Midbrain (tissue), 1 donor: ENCODE data around the gene MACROD1.
A peak's percentile ranks its signal among the peaks of the same experiment; 100 is the strongest.

Experiments used
- DNase-seq: peaks from one replicate; lab custom pipeline; 2025; lab: John Stamatoyannopoulos, UW

The MACROD1 gene

DNA sequence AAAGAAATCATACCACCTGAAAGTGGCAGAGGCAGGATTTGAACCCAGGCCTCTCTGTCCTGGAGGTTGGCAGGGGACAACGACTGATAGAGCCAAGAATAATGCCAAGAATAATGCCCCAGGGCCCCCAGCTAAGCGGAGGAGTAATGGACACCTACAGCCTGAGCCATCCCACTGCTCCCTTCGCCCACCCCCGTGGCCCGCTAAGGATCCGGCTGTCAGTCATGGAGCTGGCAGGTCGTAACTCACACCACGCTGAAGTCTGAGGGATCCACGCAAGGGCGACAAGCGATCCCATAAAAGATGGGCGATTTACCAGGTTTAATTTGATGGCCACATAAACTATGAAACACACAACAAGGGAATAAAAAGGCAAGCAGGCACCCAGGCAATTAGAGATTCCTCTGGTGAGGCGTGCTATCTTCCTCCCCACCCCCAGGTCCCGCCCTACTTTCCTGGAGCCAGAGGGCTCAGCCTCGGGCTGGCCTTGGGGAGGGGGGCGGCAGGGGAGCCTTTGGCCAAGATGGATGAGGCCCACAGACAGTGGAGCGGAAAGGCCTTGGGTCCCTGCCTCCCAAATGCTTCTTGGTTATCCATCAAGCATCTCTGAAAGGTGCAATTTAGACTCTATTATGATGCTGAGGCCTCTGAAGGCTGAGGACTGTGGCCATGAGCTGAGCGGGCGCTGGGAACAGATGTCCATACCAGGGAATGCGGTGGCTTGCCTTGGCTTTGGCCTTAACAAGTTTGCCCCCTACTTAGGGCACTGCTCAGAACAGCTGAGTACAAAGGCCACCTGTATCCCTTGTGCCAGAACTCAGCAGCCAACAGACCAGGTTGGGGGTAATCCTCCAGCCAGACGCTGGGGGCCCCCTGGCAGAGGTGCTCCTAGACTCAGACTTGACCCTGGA lies 55.2 kb downstream of the MACROD1 start:
- no peak for DNase-seq

DNA sequence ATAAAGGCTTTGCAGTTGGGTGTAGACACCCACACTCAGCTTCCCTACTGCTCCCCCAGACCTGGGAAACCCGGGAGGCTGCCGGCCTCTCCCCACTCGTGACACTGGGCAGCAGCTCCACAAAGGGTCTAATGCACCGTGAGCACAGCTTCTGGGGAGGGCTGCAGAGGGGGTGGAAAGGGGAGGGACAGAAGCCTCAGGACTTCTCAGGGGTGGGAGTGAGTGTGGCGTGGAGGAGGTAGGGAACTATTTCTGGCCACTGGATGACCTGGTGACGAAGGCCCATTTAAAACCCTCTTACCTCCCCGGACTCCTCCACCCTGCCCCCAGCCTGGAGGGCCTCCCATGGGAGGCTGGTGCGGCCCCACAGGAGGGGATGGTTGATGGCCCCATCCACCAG lies 56.6 kb downstream of the MACROD1 start:
- DNase-seq, result no peak

DNA sequence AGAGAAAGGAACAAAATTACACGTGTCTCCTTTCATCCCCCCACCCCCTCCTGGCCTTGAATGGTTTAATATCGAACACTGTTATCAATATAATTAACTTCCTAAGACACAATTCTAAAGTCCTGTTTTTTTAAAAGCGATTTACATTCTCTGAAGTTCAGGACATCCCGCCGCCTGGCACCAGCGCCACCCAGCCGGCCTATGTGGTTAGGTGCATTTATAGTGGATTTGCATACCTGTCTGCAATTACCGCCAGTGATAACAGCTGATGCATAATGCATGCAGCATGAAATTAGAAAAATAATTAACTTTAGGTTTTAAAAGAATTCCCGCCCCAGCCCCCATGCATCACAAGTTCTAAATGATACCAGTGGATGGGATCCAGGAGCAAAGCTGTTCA lies 58.6 kb downstream of the MACROD1 start:
- no peak for DNase-seq

DNA sequence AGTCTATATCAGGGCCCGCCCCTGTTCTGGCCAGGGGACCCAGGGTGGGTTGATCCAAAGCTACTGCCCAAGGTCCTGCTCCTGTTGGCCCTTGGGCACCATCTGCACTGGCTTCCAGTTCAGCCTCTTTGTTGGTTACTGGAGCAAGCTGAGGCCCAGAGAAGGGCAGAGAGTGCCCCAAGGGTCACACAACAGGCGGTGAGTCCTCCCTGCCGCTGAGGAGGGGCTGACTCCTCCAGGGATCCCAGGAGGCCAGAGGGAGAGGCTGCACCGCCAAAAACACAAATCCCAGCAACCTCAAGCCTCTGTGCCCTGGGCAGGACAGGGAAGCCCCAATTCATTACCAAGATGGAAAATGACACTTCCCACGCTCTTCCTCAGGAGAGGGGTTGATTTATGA lies 61.3 kb downstream of the MACROD1 start:
- DNase-seq, result no peak

DNA sequence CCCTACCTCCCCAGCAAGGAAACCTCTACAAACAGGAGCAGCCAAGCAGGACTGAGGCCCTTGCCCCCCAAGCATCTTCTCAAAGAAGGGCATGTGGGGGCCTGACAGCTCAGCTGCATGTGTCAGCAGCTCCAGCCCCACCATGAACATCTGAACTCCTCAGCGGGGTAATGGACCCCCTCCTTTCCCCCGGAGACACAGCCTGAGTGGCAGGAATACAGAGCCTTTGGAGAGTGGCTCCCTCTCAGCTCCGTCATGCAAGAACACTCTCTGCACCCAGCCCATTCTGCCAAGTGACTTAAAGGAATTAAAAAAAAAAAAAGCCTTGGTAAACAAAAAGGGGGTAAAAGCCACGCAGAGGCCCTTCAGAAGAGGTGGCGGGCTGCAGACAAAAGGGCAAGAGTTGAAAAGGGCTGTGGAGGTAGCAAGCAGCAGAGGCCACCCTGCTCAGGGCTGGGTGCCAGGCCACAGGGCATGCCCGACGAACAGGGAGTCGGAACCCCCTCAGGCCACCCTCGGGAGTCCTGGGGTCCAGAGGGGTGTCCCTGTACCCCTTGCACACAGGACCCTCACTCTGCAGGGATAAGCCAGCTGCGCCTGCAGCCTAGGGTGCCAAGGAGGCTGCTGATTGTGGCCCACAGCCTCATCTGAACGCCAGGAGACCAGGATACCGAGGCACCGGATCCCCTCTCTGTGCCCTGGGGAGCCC lies 62.5 kb downstream of the MACROD1 start:
- no peak for DNase-seq

DNA sequence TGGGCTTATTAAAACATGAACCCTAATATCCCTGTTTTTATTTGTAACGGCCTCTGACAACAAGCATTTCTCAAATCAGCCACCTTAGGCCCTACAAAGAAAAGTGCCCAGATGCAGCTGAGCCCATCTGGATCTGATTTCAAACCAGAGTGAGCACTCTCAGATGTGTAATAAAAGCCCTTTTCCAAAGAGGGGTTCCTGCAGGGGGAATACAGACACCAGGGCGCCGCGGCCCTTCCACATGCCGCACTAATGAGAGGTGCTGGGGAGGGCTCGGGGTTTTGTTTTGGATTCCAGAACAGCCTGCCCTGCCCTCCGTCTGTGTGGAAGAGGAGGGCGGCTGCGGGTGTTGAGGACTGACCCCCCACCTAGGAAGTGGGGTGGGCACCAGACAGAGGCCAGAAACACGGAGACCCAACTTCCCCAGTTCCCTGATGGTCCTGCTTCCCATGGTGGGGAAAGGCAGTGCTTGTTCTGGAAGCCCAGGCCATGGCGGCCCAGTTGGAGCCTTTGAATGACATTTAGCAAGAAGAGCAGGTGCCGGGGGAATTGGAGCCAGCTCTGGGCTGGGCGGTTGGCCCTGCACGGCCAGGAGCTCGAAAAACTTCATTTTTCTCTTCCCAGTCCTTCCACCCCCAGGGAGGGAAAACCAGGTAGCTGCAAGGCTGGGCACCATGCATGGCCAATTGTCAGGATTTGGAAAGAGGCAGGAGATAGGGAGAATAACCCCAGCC lies 63.7 kb downstream of the MACROD1 start:
- no peak for DNase-seq

DNA sequence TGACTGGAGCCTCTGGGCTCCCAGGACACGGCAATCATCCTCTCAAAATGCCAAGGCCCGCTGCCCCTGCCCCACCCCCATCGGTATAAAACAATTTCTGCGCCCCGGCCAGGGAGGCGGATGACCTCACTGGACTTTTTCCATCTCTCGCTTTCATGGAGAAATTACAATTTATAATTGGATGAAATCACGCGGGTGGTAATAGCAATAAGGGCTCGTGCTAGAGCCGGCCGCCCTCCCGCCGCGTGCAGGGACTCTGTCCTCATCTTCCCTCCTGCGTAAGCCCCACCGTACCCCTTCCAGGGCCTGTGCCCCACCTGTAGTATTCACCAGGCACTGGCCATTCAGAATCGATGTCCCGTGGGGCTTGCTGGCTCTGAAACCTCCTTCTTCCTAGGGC lies 64.5 kb downstream of the MACROD1 start:
- peak; percentile 42 for DNase-seq

DNA sequence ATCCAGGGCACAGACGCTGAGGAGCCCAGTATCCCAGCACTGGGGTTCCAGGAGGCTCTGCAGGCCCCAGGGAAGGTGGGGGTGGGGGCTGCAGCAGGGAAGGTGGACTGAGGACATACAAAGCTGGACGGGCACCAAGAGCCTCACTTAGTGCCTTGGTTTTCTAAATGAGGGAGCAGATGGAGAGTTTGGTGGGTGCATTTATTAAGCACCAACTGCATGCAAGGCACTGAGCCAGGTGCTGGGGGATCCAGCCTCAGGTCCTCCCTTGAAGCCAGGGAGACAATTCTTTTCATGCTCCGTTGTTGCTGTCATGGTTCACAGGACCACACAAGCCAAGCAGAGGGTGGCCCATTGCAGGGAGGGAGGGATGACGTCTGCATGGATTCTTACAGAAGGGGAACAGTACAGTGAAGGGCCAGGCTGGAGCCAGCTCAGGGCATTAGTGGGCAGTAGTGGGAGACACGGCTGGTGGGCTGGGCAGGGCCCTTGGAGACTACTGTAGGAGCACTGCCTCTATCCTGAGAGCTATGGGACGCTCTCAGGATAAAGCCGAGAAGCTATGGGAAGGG lies 65.0 kb downstream of the MACROD1 start:
- no peak for DNase-seq

DNA sequence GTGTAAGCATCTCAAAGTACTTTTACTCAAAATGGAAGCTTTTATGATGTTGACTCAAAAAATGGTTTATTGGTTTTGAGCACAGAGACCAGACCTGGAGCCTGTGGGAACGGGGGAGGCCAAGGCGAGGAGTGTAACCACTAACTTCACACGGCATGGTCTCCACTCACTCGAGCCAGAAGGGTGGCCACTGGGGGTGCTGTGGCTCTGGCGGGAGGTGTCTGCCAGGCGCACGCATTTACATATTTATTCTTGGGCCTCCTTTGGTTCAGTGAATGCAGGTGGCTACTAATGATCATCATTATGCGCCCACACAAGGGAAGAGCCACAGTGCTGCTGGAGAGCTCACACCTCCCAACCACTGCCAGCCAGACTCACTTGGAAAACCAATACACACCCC lies 65.6 kb downstream of the MACROD1 start:
- DNase-seq, result no peak

DNA sequence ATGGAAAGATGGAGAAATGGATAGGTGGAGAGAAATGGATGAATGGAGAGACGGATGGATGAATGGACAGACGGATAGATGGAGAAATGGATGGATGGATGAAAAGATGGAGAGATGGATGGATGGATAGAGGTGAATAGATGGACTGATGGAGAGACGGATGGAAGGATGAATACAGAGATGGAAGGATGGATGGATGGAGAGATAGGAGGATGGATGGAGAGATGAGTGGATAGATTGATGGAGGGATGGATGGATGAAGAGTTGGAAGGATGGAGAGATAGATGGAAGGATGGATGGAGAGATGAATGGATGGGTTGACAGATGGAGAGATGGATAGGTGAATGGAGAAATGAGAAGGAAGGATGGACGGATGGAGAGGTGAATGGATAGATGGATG lies 66.5 kb downstream of the MACROD1 start:
- no peak for DNase-seq

DNA sequence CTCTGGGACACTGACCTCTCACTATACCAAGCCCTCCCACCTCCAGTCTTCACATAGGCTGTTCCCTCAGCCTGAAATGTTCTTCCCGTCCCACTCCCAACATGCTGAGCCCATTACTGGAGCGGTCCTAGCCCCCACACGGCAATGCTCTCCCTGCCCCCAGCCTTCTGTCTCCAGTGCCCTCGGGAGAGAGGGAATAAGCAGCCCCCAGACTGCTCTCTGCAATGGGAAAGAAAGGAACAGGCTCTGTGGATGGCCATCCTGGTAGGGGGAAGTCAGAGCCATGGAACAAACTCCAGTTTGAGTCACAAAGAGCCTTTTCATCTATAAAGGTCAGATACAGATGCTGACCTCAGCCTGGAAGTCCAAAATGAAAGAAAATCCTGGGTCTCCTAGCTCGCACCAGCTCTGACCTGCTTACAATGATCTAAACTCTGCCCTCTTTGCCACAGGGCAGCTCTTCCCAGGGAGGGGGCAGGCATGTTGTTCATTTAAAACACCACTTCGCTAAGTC lies 67.5 kb downstream of the MACROD1 start:
- DNase-seq, result no peak

DNA sequence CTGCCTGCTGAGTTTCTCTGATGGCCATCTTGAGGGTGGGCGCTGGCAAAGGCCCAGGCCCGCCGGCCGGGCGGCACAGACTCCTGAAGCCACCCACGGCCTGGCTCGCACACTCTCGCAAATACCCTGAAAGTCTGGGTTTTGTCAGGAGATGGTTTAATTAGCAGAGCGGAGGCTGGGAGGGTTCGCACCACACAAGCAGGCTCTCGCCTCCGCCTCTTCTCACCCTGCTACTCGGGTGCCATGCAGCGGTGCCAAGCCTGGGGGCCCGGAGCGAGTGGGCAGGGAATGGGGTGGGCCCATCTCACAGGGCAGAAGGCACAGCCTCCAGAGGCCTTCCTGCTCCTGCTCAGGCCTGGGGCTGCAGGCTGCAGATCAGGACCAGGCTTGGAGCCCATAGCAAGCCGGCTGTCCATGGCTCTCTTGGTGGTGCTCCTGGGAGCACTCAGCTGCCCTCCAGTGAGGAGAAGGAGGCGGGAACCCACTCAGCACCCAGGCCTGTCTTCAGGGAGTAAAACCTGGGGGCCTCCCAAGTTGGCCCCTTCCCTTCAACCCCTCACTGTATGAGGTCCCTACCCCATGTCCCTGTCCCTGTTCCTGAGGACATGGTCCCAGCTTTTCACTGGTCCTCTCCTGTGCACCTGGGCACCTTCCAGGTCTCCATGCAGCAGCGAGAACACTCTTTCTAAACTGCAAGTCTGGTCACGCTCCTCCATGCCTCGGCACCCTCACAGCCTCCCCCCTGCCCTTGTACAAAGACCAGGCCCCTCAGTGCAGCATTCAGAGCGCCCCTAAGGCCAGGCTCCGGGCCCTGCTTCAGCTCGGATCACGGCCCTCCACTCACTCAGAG lies 68.2 kb downstream of the MACROD1 start:
- no peak for DNase-seq

DNA sequence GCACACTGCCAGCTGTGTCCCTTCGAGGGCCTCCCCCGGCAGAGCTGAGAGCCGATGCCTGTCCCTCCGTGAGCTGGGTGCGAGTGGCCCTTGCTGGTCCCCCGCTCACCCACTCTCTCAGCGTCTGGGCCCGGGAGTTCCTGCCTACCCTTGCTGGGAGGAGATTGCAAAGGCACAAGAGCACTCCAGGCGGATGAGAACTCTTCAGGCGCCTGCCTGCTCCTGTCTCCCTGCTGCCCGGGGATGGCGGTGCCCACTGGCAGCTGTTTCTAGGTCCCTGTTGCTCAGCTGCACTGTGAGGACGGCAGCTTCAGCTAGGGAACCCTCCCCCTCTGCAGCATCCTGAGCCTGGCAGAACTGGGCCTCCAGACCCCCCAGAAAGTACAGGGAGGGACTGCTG lies 69.1 kb downstream of the MACROD1 start:
- DNase-seq, result no peak

DNA sequence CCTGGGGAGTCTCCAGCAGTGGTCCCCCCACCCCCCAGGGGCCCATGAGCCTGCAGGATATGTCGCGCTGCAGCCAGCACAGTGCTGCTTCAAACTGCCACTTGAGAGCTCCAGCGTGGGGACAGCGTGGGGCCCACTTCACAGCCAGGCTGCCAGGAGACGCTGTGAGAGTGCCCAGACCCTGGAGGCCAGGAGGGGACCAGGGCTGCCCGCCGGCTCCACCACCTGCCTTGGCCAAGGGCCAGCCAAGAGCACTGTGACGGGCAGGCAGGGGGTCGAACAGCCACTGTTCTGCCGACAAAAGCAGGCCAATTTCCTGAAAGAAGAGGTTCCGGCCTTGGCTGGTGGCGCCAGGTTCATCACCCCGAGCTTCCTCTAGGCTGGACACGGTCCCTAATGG lies 70.0 kb downstream of the MACROD1 start:
- DNase-seq, result no peak

DNA sequence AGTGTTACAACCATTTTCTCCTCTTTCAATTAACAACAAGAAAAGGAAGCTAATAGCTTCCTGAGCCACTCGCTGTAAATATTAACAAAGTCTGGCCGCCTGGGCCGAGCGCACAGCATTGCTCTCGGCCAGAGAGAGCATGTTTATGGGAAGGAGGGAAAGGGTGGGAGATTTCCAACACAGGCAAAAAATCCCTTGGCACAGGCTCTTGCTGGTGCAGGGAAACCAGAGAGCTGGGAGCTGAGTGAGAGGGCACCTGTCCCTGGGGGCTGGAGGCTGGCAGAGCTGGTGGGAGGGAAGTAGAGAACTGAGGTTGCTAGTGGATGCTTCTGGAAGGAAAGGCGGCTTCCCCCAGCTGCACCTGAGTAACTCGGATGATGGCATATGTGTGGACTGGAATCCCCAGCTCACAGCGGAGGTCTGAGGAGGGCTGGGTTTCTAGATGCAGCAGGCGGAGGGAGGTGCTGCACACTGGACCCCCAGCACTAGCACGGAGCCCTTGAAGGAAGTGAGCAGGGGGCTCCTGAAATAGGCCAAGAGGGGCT lies 70.6 kb downstream of the MACROD1 start:
- no peak for DNase-seq

DNA sequence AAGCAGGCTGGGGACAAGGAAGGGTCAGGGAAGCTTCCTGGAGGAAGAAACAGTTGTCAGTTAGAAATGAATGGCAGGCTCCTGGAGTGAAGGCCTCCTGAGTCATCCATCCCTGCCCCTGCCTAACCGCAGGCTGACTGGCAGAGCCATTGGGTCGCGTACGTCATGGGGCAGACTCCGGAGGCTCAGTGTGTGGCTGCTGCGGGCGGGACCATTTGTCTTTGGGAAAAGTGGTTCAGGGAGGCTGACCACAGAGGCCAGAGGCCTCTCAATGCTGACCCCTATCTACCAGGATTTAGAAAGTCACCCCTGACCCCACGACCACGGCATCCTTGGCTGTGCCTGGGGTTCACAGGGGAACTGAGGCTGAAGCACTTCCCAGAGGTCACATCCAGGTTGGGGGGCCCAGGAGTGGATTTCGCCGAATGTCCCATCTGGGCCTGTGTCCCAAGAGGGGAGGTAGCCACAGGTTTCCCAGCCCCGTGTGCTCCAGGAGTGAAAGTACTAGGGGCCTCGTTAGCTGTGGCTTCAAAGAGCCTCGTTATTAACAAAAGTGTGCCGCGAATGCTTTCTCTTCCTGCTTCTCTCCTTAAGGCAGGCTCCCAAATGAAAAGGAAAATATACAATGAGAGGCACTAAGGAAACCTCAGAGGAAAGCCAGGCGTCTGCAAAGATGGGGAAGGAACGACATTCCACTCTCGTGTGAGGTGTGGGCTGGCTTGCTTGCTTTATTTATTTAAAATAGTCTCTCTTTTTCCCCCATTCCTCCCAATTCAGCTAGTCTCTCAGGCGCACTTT lies 71.3 kb downstream of the MACROD1 start:
- no peak for DNase-seq

DNA sequence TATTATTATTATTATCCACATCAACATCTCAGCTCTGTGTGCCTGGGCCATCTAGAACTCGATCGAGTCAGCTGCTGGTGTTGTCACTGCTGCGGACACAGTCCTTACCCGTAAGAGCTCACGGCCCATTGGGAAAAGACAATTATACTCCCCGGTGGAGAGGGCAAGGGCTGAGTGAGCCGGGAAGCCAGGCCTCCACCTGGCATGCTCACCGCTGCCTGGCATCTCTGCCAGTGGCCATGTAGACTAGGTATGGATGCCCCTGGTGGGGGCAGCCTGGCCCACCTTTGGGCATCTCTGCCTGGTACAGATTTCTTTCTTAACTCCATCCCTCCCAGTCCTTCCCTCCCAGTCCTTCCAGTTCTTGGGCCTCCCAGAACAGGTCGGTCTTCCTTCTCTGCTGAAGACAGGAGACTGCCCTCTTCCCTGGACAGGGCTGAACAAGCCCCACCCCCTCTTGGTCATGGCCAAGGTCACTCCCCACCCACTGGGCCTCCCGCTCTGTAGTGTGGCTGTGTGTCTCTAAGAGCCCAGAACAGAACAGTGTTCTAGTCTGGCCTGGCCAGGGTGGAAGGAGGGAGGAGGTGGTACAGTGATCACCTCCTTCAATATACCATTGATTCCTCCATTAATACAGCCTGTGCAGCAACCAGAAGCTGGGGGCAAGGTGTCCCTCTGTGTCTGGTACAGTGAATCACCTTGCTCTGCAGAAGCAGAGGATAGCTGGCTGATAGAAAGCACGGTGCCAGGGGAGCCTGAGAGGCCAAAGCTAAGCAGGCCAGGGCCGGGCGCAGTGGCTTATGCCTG lies 72.5 kb downstream of the MACROD1 start:
- DNase-seq, result no peak

DNA sequence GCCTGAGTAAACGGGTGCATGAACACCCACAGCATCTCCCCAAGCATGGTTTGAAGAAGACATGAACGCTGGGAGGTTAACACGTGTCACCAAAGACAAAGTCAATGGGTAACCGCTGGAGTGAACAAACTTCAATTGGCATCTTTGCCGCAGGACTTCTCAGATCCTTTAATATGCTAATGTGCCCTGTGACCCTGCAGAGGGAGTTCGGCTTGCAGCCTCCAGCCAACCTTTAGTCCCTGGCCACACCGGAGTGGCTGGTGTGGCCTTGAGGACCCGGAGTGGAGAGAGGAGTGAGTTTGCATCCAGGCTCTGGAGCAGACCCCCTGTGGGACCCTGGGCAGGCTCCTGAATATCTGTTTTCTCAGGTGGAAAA lies 73.2 kb downstream of the MACROD1 start:
- no peak for DNase-seq

DNA sequence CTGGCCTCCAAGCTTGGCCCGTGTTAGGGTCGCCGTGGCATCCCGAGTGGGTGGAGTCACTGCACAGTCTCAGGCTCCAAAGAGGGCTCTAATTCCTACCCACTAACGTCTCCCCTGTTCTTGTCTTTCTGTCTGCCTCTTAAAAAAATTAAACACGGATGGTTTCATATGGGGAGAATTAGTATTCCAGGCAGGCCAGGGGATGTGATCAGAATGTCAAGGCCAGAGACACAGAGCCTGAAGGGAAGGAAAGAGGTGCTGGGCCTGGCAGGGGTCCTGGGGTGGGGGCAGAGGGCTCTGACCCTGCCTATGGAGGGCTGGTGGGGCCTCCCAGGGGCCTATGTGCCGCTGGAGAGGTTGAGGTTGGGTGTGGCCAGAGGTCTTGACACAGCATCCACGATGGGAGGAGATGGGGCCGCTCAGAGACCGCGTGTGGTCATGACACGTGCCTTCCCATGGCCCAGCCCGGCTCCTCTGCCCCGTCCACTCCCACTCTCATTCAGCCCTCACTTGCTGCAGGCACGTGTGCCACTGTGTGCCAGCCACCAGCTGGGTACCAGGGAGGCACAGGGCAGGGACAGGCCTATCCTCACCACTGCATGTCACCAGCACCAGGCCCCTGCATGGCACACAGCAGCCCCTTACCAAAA lies 73.7 kb downstream of the MACROD1 start:
- DNase-seq, result peak; percentile 84
